NT2/D1 (cell line): Measurements from ENCODE around the gene BSN.

Experiments used
- SUZ12 ChIP-seq: IDR thresholded peaks from 2 replicates; pipeline ENCODE4 v1.6.1; 2011; ENCODE audit not compliant: insufficient read length, insufficient read depth; ENCODE audit errors: extremely low read depth
- YY1 ChIP-seq: IDR thresholded peaks from 2 replicates; pipeline ENCODE4 v1.6.1; 2011; ENCODE audit not compliant: insufficient read length, insufficient read depth
- ZNF274 ChIP-seq: IDR thresholded peaks from 2 replicates; pipeline ENCODE4 v1.6.1; 2011; ENCODE audit warnings: mild to moderate bottlenecking, low read depth, low read length

DNA sequence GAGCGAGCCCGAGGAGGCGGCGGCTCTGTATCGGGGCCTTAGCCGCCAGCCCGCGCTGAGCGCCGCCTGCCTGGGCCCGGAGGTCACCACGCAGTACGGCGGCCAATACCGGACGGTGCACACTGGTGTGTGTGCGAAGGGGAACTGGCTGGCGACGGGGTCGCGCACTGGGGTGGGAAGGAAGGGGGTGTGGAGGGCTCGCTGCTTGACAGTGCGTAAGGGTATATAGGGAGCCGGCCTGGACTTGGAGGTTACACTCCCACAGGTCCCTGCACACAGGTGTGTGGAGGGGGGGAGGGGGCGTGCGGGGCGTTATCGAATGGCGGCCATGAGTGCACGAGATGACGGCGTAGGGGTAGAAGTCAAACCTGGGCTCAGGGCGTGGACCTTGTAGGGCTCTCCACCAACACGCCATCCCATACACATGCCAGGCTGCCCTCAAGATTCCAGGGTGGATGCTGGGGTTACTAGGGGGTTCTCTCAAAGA, 120.3 kb downstream of the BSN start:
- TF ChIP-seq YY1 (no peak), ZNF274 (no peak), SUZ12 (no peak)
